Measurements from ENCODE around the gene PDXK.

PDXK gene

DNA sequence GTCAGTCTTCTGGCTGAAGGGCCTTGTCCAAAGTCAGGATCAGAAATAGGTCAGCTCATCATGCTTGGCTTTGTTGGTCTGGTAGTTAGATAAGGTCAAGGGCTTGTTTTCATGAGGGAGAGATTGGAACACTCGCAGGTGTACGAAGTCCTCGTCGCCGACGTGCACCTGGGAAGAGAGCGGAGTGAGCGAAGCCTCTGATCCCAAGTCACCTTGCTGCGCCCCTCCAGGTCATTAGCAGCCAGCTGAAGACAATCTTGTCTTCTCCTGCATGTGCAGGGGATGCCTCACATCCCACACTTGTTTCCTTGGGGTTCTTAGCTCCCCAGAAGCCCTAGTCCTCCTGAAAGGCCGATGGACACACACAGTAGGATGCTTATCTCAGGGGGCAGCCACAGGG, 55.2 kb downstream of the PDXK start:
- no peaks in the 10 kb centered on the region for H3K9me2 ChIP-seq (replicated peaks; ENCODE audit: insufficient read depth, low read length)
- no peak overlapping the region for H2AFZ ChIP-seq (ENCODE audit: low read depth, low read length, severe bottlenecking)
- H3F3A ChIP-seq (ENCODE audit: insufficient read depth) = no peaks in the 10 kb centered on the region
- H3K27ac ChIP-seq (ENCODE audit: low read depth, low read length) = no peak overlapping the region
- no peaks in the 10 kb centered on the region for H3K27me3 ChIP-seq (ENCODE audit: low read length)
- H3K79me2 ChIP-seq (ENCODE audit: insufficient read depth, low read length) = no peaks in the 10 kb centered on the region
- no peak overlapping the region for H3K9ac ChIP-seq (ENCODE audit: low read length)
- H3K4me2 ChIP-seq (ENCODE audit: low read depth, low read length, poor library complexity, severe bottlenecking) = no peak overlapping the region
- H3K4me3 ChIP-seq (ENCODE audit: insufficient read depth, low read length, poor library complexity, severe bottlenecking) = no peak overlapping the region
- TF ChIP-seq EZH2phosphoT487 (conservative IDR thresholded peaks at IDR 0.05; ENCODE audit: low read length) (no peak), CTCF (IDR thresholded peaks at IDR 0.05; ENCODE audit: insufficient read depth, low read length, poor library complexity, severe bottlenecking) (no peak)
- H3K9me3 ChIP-seq (ENCODE audit: insufficient read depth, low read length) = no peaks in the 10 kb centered on the region
- no peaks in the 10 kb centered on the region for H3K36me3 ChIP-seq (ENCODE audit: low read length)
- no peaks in the 10 kb centered on the region for H4K20me1 ChIP-seq (ENCODE audit: low read depth, low read length)

DNA sequence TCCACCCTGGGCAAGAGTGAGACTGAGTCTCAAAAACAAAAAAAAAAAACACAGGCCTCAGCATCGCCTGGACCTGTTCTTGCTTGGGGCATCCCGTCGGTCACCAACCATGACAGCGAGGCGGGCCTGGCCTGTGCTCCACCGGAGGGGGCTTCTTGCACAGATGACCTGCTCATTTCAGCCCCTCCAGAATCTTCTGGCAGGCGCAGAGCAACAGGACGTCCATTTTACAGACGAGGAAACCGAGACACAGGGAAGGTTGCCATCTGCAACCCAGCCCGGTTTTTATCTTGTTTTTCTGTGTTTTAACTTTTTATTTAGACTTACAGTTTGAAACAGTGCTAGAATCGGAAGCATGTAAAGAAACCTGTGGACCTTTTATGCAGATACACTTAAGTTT, 56.3 kb downstream of the PDXK start:
- H3K9me2 ChIP-seq (replicated peaks; ENCODE audit: insufficient read depth, low read length) = no peaks in the 10 kb centered on the region
- no peak overlapping the region for H3K27ac ChIP-seq (ENCODE audit: low read depth, low read length)
- H3K9me3 ChIP-seq (ENCODE audit: insufficient read depth, low read length) = no peaks in the 10 kb centered on the region
- TF ChIP-seq EZH2phosphoT487 (conservative IDR thresholded peaks at IDR 0.05; ENCODE audit: low read length) (no peak), CTCF (IDR thresholded peaks at IDR 0.05; ENCODE audit: insufficient read depth, low read length, poor library complexity, severe bottlenecking) (no peak)
- no peaks in the 10 kb centered on the region for H3K27me3 ChIP-seq (ENCODE audit: low read length)
- peak overlapping the region; percentile 68 for H3K4me2 ChIP-seq (ENCODE audit: low read depth, low read length, poor library complexity, severe bottlenecking)
- H3K9ac ChIP-seq (ENCODE audit: low read length) = peak overlapping the region; percentile 70
- H3K36me3 ChIP-seq (ENCODE audit: low read length) = no peaks in the 10 kb centered on the region
- H3F3A ChIP-seq (ENCODE audit: insufficient read depth) = no peaks in the 10 kb centered on the region
- no peaks in the 10 kb centered on the region for H4K20me1 ChIP-seq (ENCODE audit: low read depth, low read length)
- no peak overlapping the region for H2AFZ ChIP-seq (ENCODE audit: low read depth, low read length, severe bottlenecking)
- H3K79me2 ChIP-seq (ENCODE audit: insufficient read depth, low read length) = no peaks in the 10 kb centered on the region
- peak overlapping the region; percentile 73 for H3K4me3 ChIP-seq (ENCODE audit: insufficient read depth, low read length, poor library complexity, severe bottlenecking)

GRCh38 chr21:43775795-43776430, 57.0 kb downstream of the PDXK start, which contains the start of gene CSTB:
CSTB (minus strand) TSS chr21:43776308; CDS start chr21:43776269, 39 bp downstream.
- Histone ChIP-seq H3K79me2 (ENCODE audit: insufficient read depth, low read length) (no peaks in the 10 kb centered on the region), H2AFZ (ENCODE audit: low read depth, low read length, severe bottlenecking) (peak within 1 kb of the TSS; percentile 68), H3F3A (ENCODE audit: insufficient read depth) (no peaks in the 10 kb centered on the region), H3K4me3 (ENCODE audit: insufficient read depth, low read length, poor library complexity, severe bottlenecking) (peak within 1 kb of the TSS; percentile 73), H3K9me3 (ENCODE audit: insufficient read depth, low read length) (no peaks in the 10 kb centered on the region), H4K20me1 (ENCODE audit: low read depth, low read length) (no peaks in the 10 kb centered on the region), H3K36me3 (ENCODE audit: low read length) (no peaks in the 10 kb centered on the region), H3K27ac (ENCODE audit: low read depth, low read length) (peak within 1 kb of the TSS; percentile 43; the same call in 1 of the 2 replicates), H3K27me3 (ENCODE audit: low read length) (no peaks in the 10 kb centered on the region), H3K4me2 (ENCODE audit: low read depth, low read length, poor library complexity, severe bottlenecking) (peak within 1 kb of the TSS; percentile 68), H3K9me2 (replicated peaks; ENCODE audit: insufficient read depth, low read length) (no peaks in the 10 kb centered on the region), H3K9ac (ENCODE audit: low read length) (peak within 1 kb of the TSS; percentile 70)
- TF ChIP-seq EZH2phosphoT487 (conservative IDR thresholded peaks at IDR 0.05; ENCODE audit: low read length) = no peak
- no peak for TF ChIP-seq CTCF (IDR thresholded peaks at IDR 0.05; ENCODE audit: insufficient read depth, low read length, poor library complexity, severe bottlenecking)
